Neutrophil (primary cell): ENCODE measurements around the gene FAM199X.
A peak's percentile ranks its signal among the peaks of the same experiment; 100 is the strongest.

Experiments
- H3K27ac ChIP-seq: fragments of 200-600 bp; sonication (generic); 2 replicates; pipeline ENCODE4 v1.5.1; 2016; ENCODE audit warnings: mild to moderate bottlenecking, moderate library complexity
- H3K27me3 ChIP-seq: fragments of 200-600 bp; sonication (generic); 2 replicates; pipeline ENCODE4 v1.6.0; 2016; ENCODE audit warnings: mild to moderate bottlenecking
- H3K36me3 ChIP-seq: fragments of 200-600 bp; sonication (generic); 2 replicates; pipeline ENCODE4 v1.5.1; 2017
- H3K4me1 ChIP-seq, 2 experiments: fragments of 200-600 bp in 1 of 2; sonication (generic) in 1 of 2; 1 replicate in 1 of 2; 2 replicates in 1 of 2; pipeline versions ENCODE4 v1.5.1 to v1.6.1; 2013 to 2016; ENCODE audit warnings: low read depth in 1 of 2, low read length in 1 of 2, mild to moderate bottlenecking in 1 of 2, moderate library complexity in 1 of 2; ENCODE audit not compliant: control insufficient read depth in 1 of 2, insufficient read depth in 1 of 2
- H3K4me3 ChIP-seq, 2 experiments: fragments of 200-600 bp in 1 of 2; sonication (generic) in 1 of 2; 1 replicate in 1 of 2; 2 replicates in 1 of 2; pipeline ENCODE4 v1.5.1; 2013 to 2016; ENCODE audit warnings: low read depth in 1 of 2, low read length in 1 of 2, mild to moderate bottlenecking in 1 of 2, moderate library complexity in 1 of 2
- H3K9me3 ChIP-seq: fragments of 200-600 bp; sonication (generic); 2 replicates; pipeline ENCODE4 v1.5.1; 2016
- CTCF ChIP-seq: fragments of 200-600 bp; sonication (generic); IDR thresholded peaks from 2 replicates; pipeline ENCODE4 v1.5.1; 2016; ENCODE audit warnings: antibody characterized with exemption

The FAM199X gene

GRCh38 chrX:104130808-104131207, 35.4 kb upstream of the FAM199X start:
- peaks cover 14% of the 10 kb centered on the region for H3K36me3 ChIP-seq
- H3K4me1 ChIP-seq: peaks cover 4 to 6% of the 10 kb centered on the region in 2 experiments
- no peaks in the 10 kb centered on the region for H3K27me3 ChIP-seq
- H3K4me3 ChIP-seq: no peak overlapping the region
- TF ChIP-seq CTCF: no peak
- H3K27ac ChIP-seq: no peak overlapping the region
- no peaks in the 10 kb centered on the region for H3K9me3 ChIP-seq

GRCh38 chrX:104134583-104135261, 31.5 kb upstream of the FAM199X start:
- Histone ChIP-seq H3K4me1 (peaks cover 3% of the 10 kb centered on the region in 2 experiments), H3K36me3 (peaks cover 14% of the 10 kb centered on the region), H3K4me3 (no peak overlapping the region), H3K27ac (no peak overlapping the region), H3K9me3 (no peaks in the 10 kb centered on the region), H3K27me3 (no peaks in the 10 kb centered on the region)
- TF ChIP-seq CTCF: no peak

- Histone ChIP-seq H3K4me1 (peaks cover 3% of the 10 kb centered on the region in 2 experiments), H3K36me3 (peaks cover 5% of the 10 kb centered on the region), H3K27ac (no peak overlapping the region), H3K4me3 (no peak overlapping the region), H3K27me3 (no peaks in the 10 kb centered on the region), H3K9me3 (no peaks in the 10 kb centered on the region)
- no peak for TF ChIP-seq CTCF
Measured at GRCh38 chrX:104135677-104136076, 30.6 kb upstream of the FAM199X start.

GRCh38 chrX:104136241-104137019, 29.8 kb upstream of the FAM199X start:
- H3K4me1 ChIP-seq: peaks cover 3% of the 10 kb centered on the region in 2 experiments
- H3K9me3 ChIP-seq: no peaks in the 10 kb centered on the region
- TF ChIP-seq CTCF: peak; percentile 36
- H3K27ac ChIP-seq: no peak overlapping the region
- no peak overlapping the region for H3K4me3 ChIP-seq
- H3K27me3 ChIP-seq: no peaks in the 10 kb centered on the region
- H3K36me3 ChIP-seq: no peaks in the 10 kb centered on the region

- Histone ChIP-seq H3K27ac (no peak overlapping the region), H3K4me1 (peaks cover 3% of the 10 kb centered on the region in 2 experiments), H3K9me3 (no peaks in the 10 kb centered on the region), H3K36me3 (no peaks in the 10 kb centered on the region), H3K4me3 (no peak overlapping the region), H3K27me3 (no peaks in the 10 kb centered on the region)
- TF ChIP-seq CTCF: no peak
Measured at GRCh38 chrX:104137496-104137895, 28.8 kb upstream of the FAM199X start.
